ENCODE measurements around the gene MTM1. TPM values are rescaled to one million over a fixed set of nuclear protein-coding genes. Genes with fewer than 3 reads are reported as not detected.
A peak's percentile ranks its signal among the peaks of the same experiment; 100 is the strongest.

The MTM1 gene
- total and polyA plus RNA-seq, 2 donors (not counting 1 experiment from before 2014, with no cell fraction given): 8.7 to 29.8 TPM

DNA sequence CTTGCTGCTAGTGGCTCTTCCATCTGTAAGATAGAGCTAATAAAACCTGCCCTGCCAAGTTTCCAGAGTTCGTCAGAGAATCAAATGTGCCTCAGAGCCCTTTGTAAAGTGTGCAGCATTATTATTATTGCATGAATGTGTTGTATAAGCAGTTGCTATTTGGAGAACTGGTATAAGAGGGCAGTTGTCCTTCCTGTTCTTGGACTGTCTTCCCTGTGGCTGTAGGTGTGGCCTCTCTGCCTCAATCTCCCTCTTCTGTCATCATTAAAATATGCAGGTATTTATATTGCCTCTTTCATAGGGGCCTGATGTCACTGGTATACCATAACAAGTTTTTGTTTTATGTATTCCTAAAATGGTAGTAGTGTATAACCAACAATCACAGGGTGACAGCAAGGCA, 3.8 kb downstream of the MTM1 start:
- H3K9me3 Mint-ChIP-seq (ENCODE audit: insufficient read depth): no peaks in the 10 kb centered on the region
- ChIA-PET CTCF (interaction anchor here (1.6 kb wide), 1 partner anchor 28 kb away, joined by 4 read pairs; no protein-coding TSS in a partner anchor), POLR2A (no interaction called here)
- no peak for TF ChIP-seq EZH2 (IDR thresholded peaks at IDR 0.05; ENCODE audit: borderline replicate concordance, insufficient read depth, low read depth, low read length, poor library complexity, severe bottlenecking)
- TF ChIP-seq, protein P1, sequence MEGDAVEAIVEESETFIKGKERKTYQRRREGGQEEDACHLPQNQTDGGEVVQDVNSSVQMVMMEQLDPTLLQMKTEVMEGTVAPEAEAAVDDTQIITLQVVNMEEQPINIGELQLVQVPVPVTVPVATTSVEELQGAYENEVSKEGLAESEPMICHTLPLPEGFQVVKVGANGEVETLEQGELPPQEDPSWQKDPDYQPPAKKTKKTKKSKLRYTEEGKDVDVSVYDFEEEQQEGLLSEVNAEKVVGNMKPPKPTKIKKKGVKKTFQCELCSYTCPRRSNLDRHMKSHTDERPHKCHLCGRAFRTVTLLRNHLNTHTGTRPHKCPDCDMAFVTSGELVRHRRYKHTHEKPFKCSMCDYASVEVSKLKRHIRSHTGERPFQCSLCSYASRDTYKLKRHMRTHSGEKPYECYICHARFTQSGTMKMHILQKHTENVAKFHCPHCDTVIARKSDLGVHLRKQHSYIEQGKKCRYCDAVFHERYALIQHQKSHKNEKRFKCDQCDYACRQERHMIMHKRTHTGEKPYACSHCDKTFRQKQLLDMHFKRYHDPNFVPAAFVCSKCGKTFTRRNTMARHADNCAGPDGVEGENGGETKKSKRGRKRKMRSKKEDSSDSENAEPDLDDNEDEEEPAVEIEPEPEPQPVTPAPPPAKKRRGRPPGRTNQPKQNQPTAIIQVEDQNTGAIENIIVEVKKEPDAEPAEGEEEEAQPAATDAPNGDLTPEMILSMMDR (IDR thresholded peaks at IDR 0.05): no peak
- peak overlapping the region; percentile 74 for H3K4me2 ChIP-seq (replicated peaks; ENCODE audit: low read depth, low read length, poor library complexity, severe bottlenecking)
- H3K4me1 ChIP-seq (ENCODE audit: control insufficient read depth in 2 of 2, insufficient read depth in 2 of 2, low read length in 2 of 2): peaks cover 66 to 70% of the 10 kb centered on the region in 2 donors
- H3K4me3 Mint-ChIP-seq: peak overlapping the region; percentile 59
- H3K27ac ChIP-seq (ENCODE audit: low read length in 2 of 2): peak overlapping the region; percentile 47 to 84
- H3K27me3 ChIP-seq (replicated peaks in 1 of 4; ENCODE audit: control extremely low read depth in 1 of 4, control insufficient read depth in 3 of 4, insufficient read depth in 4 of 4, low read length in 3 of 4): no peaks in the 10 kb centered on the region
- intact Hi-C loops (cut with micrococcal nuclease): loop anchor here (2.0 to 5.0 kb wide), 2 partner anchors 17 to 210 kb away; partner anchors contain the start of gene MAMLD1
- WGBS (ENCODE audit: insufficient coverage): no CpG with 5 or more reads among the region's 1 CpG
- no peaks in the 10 kb centered on the region for H4K20me1 ChIP-seq (ENCODE audit: control insufficient read depth, insufficient read depth, low read length, poor library complexity, severe bottlenecking)
- H3K4me3 ChIP-seq (ENCODE audit: control extremely low read depth in 1 of 5, extremely low read depth in 1 of 5, insufficient read depth in 1 of 5, low read depth in 2 of 5, low read length in 4 of 5): no peak overlapping the region
- peaks cover 64% of the 10 kb centered on the region for H3K79me2 ChIP-seq (ENCODE audit: control insufficient read depth, insufficient read depth, low read length)
- H3K27ac Mint-ChIP-seq: peak overlapping the region; percentile 87
- H3K4me1 Mint-ChIP-seq: peaks cover 77% of the 10 kb centered on the region
- H3K27me3 Mint-ChIP-seq: no peaks in the 10 kb centered on the region
- no peak overlapping the region for H3K9ac ChIP-seq (ENCODE audit: low read length)
- H3K9me3 ChIP-seq (ENCODE audit: control extremely low read depth in 1 of 3, control insufficient read depth in 2 of 3, insufficient read depth in 1 of 3, low read length in 2 of 3): no peaks in the 10 kb centered on the region
- no peak overlapping the region for H2AFZ ChIP-seq (ENCODE audit: insufficient read depth, low read depth, low read length, poor library complexity, severe bottlenecking)
- DNase-seq (no peak), ATAC-seq (ENCODE audit: low read depth) (no peak)
- no peaks in the 10 kb centered on the region for H3K36me3 ChIP-seq (replicated peaks in 1 of 2; ENCODE audit: control extremely low read depth in 1 of 2, control insufficient read depth in 1 of 2, extremely low read depth in 1 of 2, insufficient read depth in 2 of 2, low read length in 1 of 2)

DNA sequence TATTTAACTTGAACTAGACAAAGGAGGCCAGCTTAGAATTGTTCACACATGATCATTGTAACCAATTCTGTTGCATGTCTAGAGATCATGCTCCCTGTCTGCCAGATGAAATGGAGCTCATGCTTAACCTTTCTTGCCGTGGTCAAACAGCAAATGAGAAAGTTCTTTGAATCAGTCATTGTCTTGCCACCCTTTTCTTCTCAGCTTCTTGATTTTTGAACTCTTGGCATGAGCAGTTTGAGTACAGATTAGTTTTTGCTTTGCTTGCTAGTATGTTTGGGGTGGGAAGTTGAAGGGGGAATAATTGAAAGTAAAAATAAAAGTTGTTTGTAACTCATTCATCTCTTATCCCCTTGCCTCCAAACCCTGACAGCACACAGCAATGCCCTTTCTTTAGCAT, 4.7 kb downstream of the MTM1 start:
- TF ChIP-seq, protein P1 (IDR thresholded peaks at IDR 0.05): no peak
- no peak for TF ChIP-seq EZH2 (IDR thresholded peaks at IDR 0.05; ENCODE audit: borderline replicate concordance, insufficient read depth, low read depth, low read length, poor library complexity, severe bottlenecking)
- Mint-ChIP-seq H3K4me1 (peaks cover 83% of the 10 kb centered on the region), H3K27ac (peak overlapping the region; percentile 87), H3K4me3 (peak overlapping the region; percentile 51), H3K9me3 (ENCODE audit: insufficient read depth) (no peaks in the 10 kb centered on the region), H3K27me3 (no peaks in the 10 kb centered on the region)
- Histone ChIP-seq H3K79me2 (ENCODE audit: control insufficient read depth, insufficient read depth, low read length) (peaks cover 73% of the 10 kb centered on the region), H3K4me3 (ENCODE audit: control extremely low read depth in 1 of 5, extremely low read depth in 1 of 5, insufficient read depth in 1 of 5, low read depth in 2 of 5, low read length in 4 of 5) (no peak overlapping the region), H3K36me3 (replicated peaks in 1 of 2; ENCODE audit: control extremely low read depth in 1 of 2, control insufficient read depth in 1 of 2, extremely low read depth in 1 of 2, insufficient read depth in 2 of 2, low read length in 1 of 2) (no peaks in the 10 kb centered on the region), H3K27ac (ENCODE audit: low read length in 2 of 2) (peak overlapping the region in 1 of 2 donors; percentile 84), H4K20me1 (ENCODE audit: control insufficient read depth, insufficient read depth, low read length, poor library complexity, severe bottlenecking) (peaks cover 6% of the 10 kb centered on the region), H3K9me3 (ENCODE audit: control extremely low read depth in 1 of 3, control insufficient read depth in 2 of 3, insufficient read depth in 1 of 3, low read length in 2 of 3) (peaks cover 0 to under 1% (median 0%) of the 10 kb centered on the region in 3 donors), H3K27me3 (replicated peaks in 1 of 4; ENCODE audit: control extremely low read depth in 1 of 4, control insufficient read depth in 3 of 4, insufficient read depth in 4 of 4, low read length in 3 of 4) (no peaks in the 10 kb centered on the region), H3K4me2 (replicated peaks; ENCODE audit: low read depth, low read length, poor library complexity, severe bottlenecking) (peak overlapping the region; percentile 35), H3K9ac (ENCODE audit: low read length) (no peak overlapping the region), H3K4me1 (ENCODE audit: control insufficient read depth in 2 of 2, insufficient read depth in 2 of 2, low read length in 2 of 2) (peaks cover 68 to 76% of the 10 kb centered on the region in 2 donors), H2AFZ (ENCODE audit: insufficient read depth, low read depth, low read length, poor library complexity, severe bottlenecking) (no peak overlapping the region)
- DNase-seq (no peak), ATAC-seq (ENCODE audit: low read depth) (no peak)
- CTCF ChIA-PET: no interaction called here
- intact Hi-C loops (cut with micrococcal nuclease): loop anchor here (2.0 to 5.0 kb wide), 2 partner anchors 16 to 211 kb away; partner anchors contain the start of gene MAMLD1
- no CpG with 5 or more reads among the region's 1 CpG for WGBS (ENCODE audit: insufficient coverage)
- POLR2A ChIA-PET: no interaction called here

All from B cell (primary cell).